ENCODE data around the gene MKLN1. TPM values are rescaled to one million over a fixed set of nuclear protein-coding genes. Genes with fewer than 3 reads are reported as not detected.
A peak's percentile ranks its signal among the peaks of the same experiment; 100 is the strongest.

The MKLN1 gene
- total and polyA plus RNA-seq, 2 of the 13 experiments (the other 11 are each of a cell fraction or from before 2014, with no cell fraction given) = 33.6 to 43.5 TPM

DNA sequence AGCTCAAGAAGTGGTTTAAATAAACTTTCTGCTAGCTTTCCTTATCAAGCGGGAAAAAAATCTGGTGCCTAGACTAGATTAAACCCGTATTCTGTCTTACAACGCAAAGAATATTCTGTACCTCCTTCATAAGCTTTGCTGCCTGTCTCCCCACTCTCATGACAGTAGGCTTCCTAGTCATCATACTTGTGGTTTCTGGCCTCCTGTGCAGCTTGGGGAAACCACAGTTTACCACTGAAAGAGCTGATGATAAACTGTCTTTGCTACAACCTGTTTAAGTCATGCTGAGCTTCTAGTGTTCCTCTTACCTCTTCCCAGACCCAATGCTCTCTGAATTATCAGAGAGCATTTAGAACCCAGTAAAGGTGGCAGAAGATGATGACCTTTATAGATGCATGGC lies 173.7 kb downstream of the MKLN1 start:
- H3K27me3 ChIP-seq (ENCODE audit: control insufficient read depth in 1 of 2, insufficient read depth in 2 of 2, low read length in 2 of 2) = no peaks in the 10 kb centered on the region
- ATAC-seq = no peak
- WGBS (ENCODE audit: low lambda C conversion rate) = 98% methylated on average over 3 of the region's 3 CpGs
- H3K9me3 ChIP-seq (ENCODE audit: low read length) = no peaks in the 10 kb centered on the region
- no peak overlapping the region for H3K27ac ChIP-seq (ENCODE audit: extremely low read length, insufficient read depth, low read length)
- in situ Hi-C loops (cut with HindIII; ENCODE audit: extremely low pct_ligation_motif_present, low pct_unique_long_range_greater_than_20kb) = loop anchor here (10.0 kb wide), 1 partner anchor 153 kb away; no protein-coding TSS in a partner anchor
- CTCF ChIA-PET (ENCODE audit: low intra/inter-chr PET ratio, low total read pairs) = no interaction called here
- no peak overlapping the region for H3K4me3 ChIP-seq (replicated peaks in 1 of 3; ENCODE audit: insufficient read depth in 1 of 3, low read depth in 2 of 3, low read length in 3 of 3)
- H3K4me2 ChIP-seq (ENCODE audit: low read depth, low read length) = no peak overlapping the region
- H4K20me1 ChIP-seq (ENCODE audit: insufficient read depth, low read length) = no peaks in the 10 kb centered on the region
- H3K36me3 ChIP-seq (replicated peaks in 1 of 2; ENCODE audit: control insufficient read depth in 1 of 2, insufficient read depth in 2 of 2, low read length in 2 of 2) = peaks cover 4 to 11% of the 10 kb centered on the region in 2 experiments; a peak in 3 of 5 replicates
- BruUV-seq (replicated peaks) = no TSS peak
- H3K79me2 ChIP-seq (ENCODE audit: insufficient read depth, low read length) = no peaks in the 10 kb centered on the region
- intact Hi-C loops (cut with micrococcal nuclease; ENCODE audit: unreplicated experiment) = no loop called here
- no peak for DNase-seq (ENCODE audit: low spot score)
- no peak overlapping the region for H2AFZ ChIP-seq (ENCODE audit: low read length)
- no peak overlapping the region for H3K9ac ChIP-seq (ENCODE audit: insufficient read depth, low read depth, low read length)
- H3K4me1 ChIP-seq (ENCODE audit: insufficient read depth, low read length) = peaks cover 29% of the 10 kb centered on the region
- FAIRE-seq = no peak
- POLR2A ChIA-PET = no interaction called here
- TF ChIP-seq ZBTB8A (CRISPR knock-in tag; IDR thresholded peaks at IDR 0.05; ENCODE audit: borderline replicate concordance, low read depth) = no peak
- TF ChIP-seq, protein P1, sequence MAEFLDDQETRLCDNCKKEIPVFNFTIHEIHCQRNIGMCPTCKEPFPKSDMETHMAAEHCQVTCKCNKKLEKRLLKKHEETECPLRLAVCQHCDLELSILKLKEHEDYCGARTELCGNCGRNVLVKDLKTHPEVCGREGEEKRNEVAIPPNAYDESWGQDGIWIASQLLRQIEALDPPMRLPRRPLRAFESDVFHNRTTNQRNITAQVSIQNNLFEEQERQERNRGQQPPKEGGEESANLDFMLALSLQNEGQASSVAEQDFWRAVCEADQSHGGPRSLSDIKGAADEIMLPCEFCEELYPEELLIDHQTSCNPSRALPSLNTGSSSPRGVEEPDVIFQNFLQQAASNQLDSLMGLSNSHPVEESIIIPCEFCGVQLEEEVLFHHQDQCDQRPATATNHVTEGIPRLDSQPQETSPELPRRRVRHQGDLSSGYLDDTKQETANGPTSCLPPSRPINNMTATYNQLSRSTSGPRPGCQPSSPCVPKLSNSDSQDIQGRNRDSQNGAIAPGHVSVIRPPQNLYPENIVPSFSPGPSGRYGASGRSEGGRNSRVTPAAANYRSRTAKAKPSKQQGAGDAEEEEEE (CRISPR knock-in tag; IDR thresholded peaks at IDR 0.05; ENCODE audit: borderline replicate concordance) = no peak

DNA sequence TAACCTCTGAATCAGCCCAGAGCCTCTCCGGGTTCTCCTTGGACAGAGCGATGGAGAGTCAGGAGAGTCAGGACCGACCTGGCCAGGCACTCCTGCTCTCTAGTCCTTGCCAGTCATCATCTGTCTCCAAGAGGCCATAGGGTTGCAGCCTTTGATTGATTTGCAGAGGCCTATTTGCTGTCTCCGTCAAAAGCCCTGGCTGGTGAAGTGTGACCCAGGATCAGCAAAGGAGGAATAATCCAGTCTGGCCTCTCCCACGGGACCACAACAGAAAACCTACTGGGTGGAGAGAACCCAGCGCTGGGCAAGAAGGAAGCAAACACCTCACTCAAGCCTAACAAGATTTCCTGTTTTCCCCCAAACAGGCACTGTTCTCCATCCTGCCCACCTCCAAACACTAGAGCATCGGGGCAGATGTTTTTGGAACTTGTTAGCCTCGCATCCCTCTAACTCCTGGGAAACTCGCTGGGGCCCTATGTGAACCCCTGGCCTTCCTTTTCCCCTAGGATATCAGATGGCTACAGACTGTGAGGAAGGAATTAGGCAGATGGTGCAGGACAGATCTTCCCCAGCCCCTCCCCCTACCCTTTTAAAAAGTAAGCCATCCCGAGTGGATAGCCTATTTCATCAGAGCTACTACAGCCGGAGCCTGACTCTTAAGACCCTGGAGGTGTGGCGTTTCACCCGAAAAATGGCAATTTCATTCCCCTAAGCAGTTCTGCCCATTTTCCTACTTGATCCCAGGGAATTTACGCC lies 174.4 kb downstream of the MKLN1 start:
- WGBS (ENCODE audit: low lambda C conversion rate) = 85% methylated on average over 13 of the region's 14 CpGs
- no peak overlapping the region for H3K27ac ChIP-seq (ENCODE audit: extremely low read length, insufficient read depth, low read length)
- H3K79me2 ChIP-seq (ENCODE audit: insufficient read depth, low read length) = no peaks in the 10 kb centered on the region
- no peaks in the 10 kb centered on the region for H4K20me1 ChIP-seq (ENCODE audit: insufficient read depth, low read length)
- BruUV-seq (replicated peaks) = no TSS peak
- peaks cover 2 to 10% of the 10 kb centered on the region in 2 experiments; a peak in 3 of 5 replicates for H3K36me3 ChIP-seq (replicated peaks in 1 of 2; ENCODE audit: control insufficient read depth in 1 of 2, insufficient read depth in 2 of 2, low read length in 2 of 2)
- H3K9me3 ChIP-seq (ENCODE audit: low read length) = no peaks in the 10 kb centered on the region
- no peaks in the 10 kb centered on the region for H3K27me3 ChIP-seq (ENCODE audit: control insufficient read depth in 1 of 2, insufficient read depth in 2 of 2, low read length in 2 of 2)
- POLR2A ChIA-PET = no interaction called here
- CTCF ChIA-PET (ENCODE audit: low intra/inter-chr PET ratio, low total read pairs) = no interaction called here
- no peak overlapping the region for H2AFZ ChIP-seq (ENCODE audit: low read length)
- H3K4me1 ChIP-seq (ENCODE audit: insufficient read depth, low read length) = peaks cover 29% of the 10 kb centered on the region
- no peak overlapping the region for H3K9ac ChIP-seq (ENCODE audit: insufficient read depth, low read depth, low read length)
- in situ Hi-C loops (cut with HindIII; ENCODE audit: extremely low pct_ligation_motif_present, low pct_unique_long_range_greater_than_20kb) = loop anchor here (10.0 kb wide), 1 partner anchor 153 kb away; no protein-coding TSS in a partner anchor
- ATAC-seq (no peak), FAIRE-seq (no peak), DNase-seq (ENCODE audit: low spot score) (no peak)
- intact Hi-C loops (cut with micrococcal nuclease; ENCODE audit: unreplicated experiment) = no loop called here
- H3K4me2 ChIP-seq (ENCODE audit: low read depth, low read length) = no peak overlapping the region
- no peak overlapping the region for H3K4me3 ChIP-seq (replicated peaks in 1 of 3; ENCODE audit: insufficient read depth in 1 of 3, low read depth in 2 of 3, low read length in 3 of 3)
- TF ChIP-seq CEBPG (CRISPR knock-in tag; IDR thresholded peaks at IDR 0.05) (no peak), ZNF20 (CRISPR knock-in tag; IDR thresholded peaks at IDR 0.05) (no peak), JUN (CRISPR knock-in tag; IDR thresholded peaks at IDR 0.05) (no peak), BORCS8-MEF2B (CRISPR knock-in tag; IDR thresholded peaks at IDR 0.05) (no peak), IKZF1 (IDR thresholded peaks at IDR 0.05) (no peak), TBX2 (CRISPR knock-in tag; IDR thresholded peaks at IDR 0.05; ENCODE audit: borderline replicate concordance) (0 out of 2 replicates have a peak, but pooled peaks have one; percentile 8), ZNF224 (CRISPR knock-in tag; IDR thresholded peaks at IDR 0.05) (no peak), ZNF567 (CRISPR knock-in tag; IDR thresholded peaks at IDR 0.05; ENCODE audit: borderline replicate concordance) (no peak), RBM22 (optimal IDR thresholded peaks at IDR 0.05; ENCODE audit: low read length) (peak; percentile 2)
- TF ChIP-seq, protein P2, sequence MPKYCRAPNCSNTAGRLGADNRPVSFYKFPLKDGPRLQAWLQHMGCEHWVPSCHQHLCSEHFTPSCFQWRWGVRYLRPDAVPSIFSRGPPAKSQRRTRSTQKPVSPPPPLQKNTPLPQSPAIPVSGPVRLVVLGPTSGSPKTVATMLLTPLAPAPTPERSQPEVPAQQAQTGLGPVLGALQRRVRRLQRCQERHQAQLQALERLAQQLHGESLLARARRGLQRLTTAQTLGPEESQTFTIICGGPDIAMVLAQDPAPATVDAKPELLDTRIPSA (CRISPR knock-in tag; IDR thresholded peaks at IDR 0.05; ENCODE audit: borderline replicate concordance) = no peak
- TF ChIP-seq, protein P3, sequence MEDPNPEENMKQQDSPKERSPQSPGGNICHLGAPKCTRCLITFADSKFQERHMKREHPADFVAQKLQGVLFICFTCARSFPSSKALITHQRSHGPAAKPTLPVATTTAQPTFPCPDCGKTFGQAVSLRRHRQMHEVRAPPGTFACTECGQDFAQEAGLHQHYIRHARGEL (CRISPR knock-in tag; IDR thresholded peaks at IDR 0.05) = no peak
- TF ChIP-seq, protein P4, sequence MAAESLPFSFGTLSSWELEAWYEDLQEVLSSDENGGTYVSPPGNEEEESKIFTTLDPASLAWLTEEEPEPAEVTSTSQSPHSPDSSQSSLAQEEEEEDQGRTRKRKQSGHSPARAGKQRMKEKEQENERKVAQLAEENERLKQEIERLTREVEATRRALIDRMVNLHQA (CRISPR knock-in tag; IDR thresholded peaks at IDR 0.05) = no peak

All from HepG2 (cell line).